SK-N-SH treated with all-trans-retinoic acid at 6 μM for 48 hours (cell line): ENCODE data around the gene ISG15.

ENCODE experiments used
- ATAC-seq: fragments of 200-7000 bp; cut with Tn5 transposase; 3 replicates; pipeline ENCODE4 v1.9.1; 2020; ENCODE audit warnings: mild to moderate bottlenecking, moderate library complexity
- ARNTL ChIP-seq: fragments of 450-650 bp; formaldehyde crosslinking; IDR thresholded peaks from 2 replicates; pipeline ENCODE4 v1.5.0; 2020; ENCODE audit warnings: low read depth, mild to moderate bottlenecking, moderate library complexity, borderline replicate concordance
- BACH2 ChIP-seq: fragments of 250-450 bp; sonication (Bioruptor Pico); IDR thresholded peaks from 2 replicates; pipeline ENCODE4 v1.9.0; 2021; ENCODE audit warnings: mild to moderate bottlenecking, borderline replicate concordance
- CSDC2 ChIP-seq: fragments of 250-450 bp; sonication (Bioruptor Pico); IDR thresholded peaks from 2 replicates; pipeline ENCODE4 v1.5.0; 2020; ENCODE audit warnings: mild to moderate bottlenecking, moderate library complexity
- ESRRG ChIP-seq: fragments of 250-450 bp; sonication (Bioruptor Pico); IDR thresholded peaks from 2 replicates; pipeline ENCODE4 v1.6.1; 2021; ENCODE audit warnings: mild to moderate bottlenecking
- GLIS3 ChIP-seq: fragments of 250-450 bp; sonication (Bioruptor Pico); IDR thresholded peaks from 2 replicates; pipeline ENCODE4 v1.5.0; 2020; ENCODE audit warnings: mild to moderate bottlenecking, moderate library complexity
- ISL1 ChIP-seq: fragments of 250-450 bp; sonication (Bioruptor Pico); IDR thresholded peaks from 2 replicates; pipeline ENCODE4 v2.1.2; 2022; ENCODE audit warnings: mild to moderate bottlenecking, moderate library complexity
- OSR1 ChIP-seq: fragments of 250-450 bp; sonication (Bioruptor Pico); IDR thresholded peaks from 2 replicates; pipeline ENCODE4 v1.8.0; 2022; ENCODE audit warnings: moderate library complexity, mild to moderate bottlenecking, inconsistent platforms
- PPARA ChIP-seq: fragments of 250-450 bp; sonication (Bioruptor Pico); IDR thresholded peaks from 2 replicates; pipeline ENCODE4 v1.5.0; 2020; ENCODE audit warnings: mild to moderate bottlenecking, borderline replicate concordance
- RARB ChIP-seq: fragments of 250-450 bp; sonication (Bioruptor Pico); IDR thresholded peaks from 2 replicates; pipeline ENCODE4 v1.8.0; 2021; ENCODE audit warnings: mild to moderate bottlenecking, moderate library complexity
- SNAI2 ChIP-seq: fragments of 250-450 bp; sonication (Bioruptor Pico); IDR thresholded peaks from 2 replicates; pipeline ENCODE4 v1.5.0; 2020; ENCODE audit warnings: mild to moderate bottlenecking, moderate library complexity
- TCF4 ChIP-seq: fragments of 250-450 bp; sonication (Bioruptor Pico); IDR thresholded peaks from 2 replicates; pipeline ENCODE4 v1.8.0; 2021; ENCODE audit warnings: mild to moderate bottlenecking, moderate library complexity, borderline replicate concordance
- TOX ChIP-seq: fragments of 250-450 bp; sonication (Bioruptor Pico); IDR thresholded peaks from 2 replicates; pipeline ENCODE4 v1.8.0; 2021; ENCODE audit warnings: mild to moderate bottlenecking, moderate library complexity, borderline replicate concordance
- ZFP3 ChIP-seq: fragments of 250-450 bp; sonication (Bioruptor Pico); IDR thresholded peaks from 2 replicates; pipeline ENCODE4 v1.5.0; 2020; ENCODE audit warnings: mild to moderate bottlenecking, moderate library complexity
- ZFP30 ChIP-seq: fragments of 450-650 bp; formaldehyde crosslinking; IDR thresholded peaks from 2 replicates; pipeline ENCODE4 v1.5.0; 2022; ENCODE audit warnings: mild to moderate bottlenecking, moderate library complexity
- ZNF565 ChIP-seq: fragments of 450-650 bp; formaldehyde crosslinking; conservative IDR thresholded peaks from 2 replicates; pipeline ENCODE4 v1.5.0; 2020; ENCODE audit warnings: low read depth, mild to moderate bottlenecking, moderate library complexity
- ZNF70 ChIP-seq: fragments of 450-650 bp; formaldehyde crosslinking; IDR thresholded peaks from 2 replicates; pipeline ENCODE4 v1.5.0; 2020; ENCODE audit warnings: mild to moderate bottlenecking, moderate library complexity
- ZNF8 ChIP-seq: fragments of 450-650 bp; formaldehyde crosslinking; IDR thresholded peaks from 2 replicates; pipeline ENCODE4 v1.5.0; 2020; ENCODE audit warnings: mild to moderate bottlenecking, moderate library complexity
- TF ChIP-seq, protein P1 (sequence below): fragments of 250-450 bp; sonication (Bioruptor Pico); IDR thresholded peaks from 2 replicates; pipeline ENCODE4 v1.5.1; 2020; ENCODE audit warnings: low read depth, mild to moderate bottlenecking, moderate library complexity
- TF ChIP-seq, protein P2 (sequence below): fragments of 250-450 bp; sonication (Bioruptor Pico); IDR thresholded peaks from 2 replicates; pipeline ENCODE4 v1.8.0; 2020; ENCODE audit warnings: mild to moderate bottlenecking, moderate library complexity, borderline replicate concordance
- TF ChIP-seq, protein P3 (sequence below): fragments of 250-450 bp; sonication (Bioruptor Pico); IDR thresholded peaks from 2 replicates; pipeline ENCODE4 v1.8.0; 2021; ENCODE audit warnings: low read depth, mild to moderate bottlenecking, moderate library complexity, borderline replicate concordance
- TF ChIP-seq, protein P4 (sequence below): fragments of 250-450 bp; sonication (Bioruptor Pico); IDR thresholded peaks from 2 replicates; pipeline ENCODE4 v1.5.1; 2021; ENCODE audit warnings: mild to moderate bottlenecking, moderate library complexity
- TF ChIP-seq, protein P5 (sequence below): fragments of 250-450 bp; sonication (Bioruptor Pico); IDR thresholded peaks from 2 replicates; pipeline ENCODE4 v1.5.0; 2020; ENCODE audit warnings: mild to moderate bottlenecking, moderate library complexity

ISG15 gene

DNA sequence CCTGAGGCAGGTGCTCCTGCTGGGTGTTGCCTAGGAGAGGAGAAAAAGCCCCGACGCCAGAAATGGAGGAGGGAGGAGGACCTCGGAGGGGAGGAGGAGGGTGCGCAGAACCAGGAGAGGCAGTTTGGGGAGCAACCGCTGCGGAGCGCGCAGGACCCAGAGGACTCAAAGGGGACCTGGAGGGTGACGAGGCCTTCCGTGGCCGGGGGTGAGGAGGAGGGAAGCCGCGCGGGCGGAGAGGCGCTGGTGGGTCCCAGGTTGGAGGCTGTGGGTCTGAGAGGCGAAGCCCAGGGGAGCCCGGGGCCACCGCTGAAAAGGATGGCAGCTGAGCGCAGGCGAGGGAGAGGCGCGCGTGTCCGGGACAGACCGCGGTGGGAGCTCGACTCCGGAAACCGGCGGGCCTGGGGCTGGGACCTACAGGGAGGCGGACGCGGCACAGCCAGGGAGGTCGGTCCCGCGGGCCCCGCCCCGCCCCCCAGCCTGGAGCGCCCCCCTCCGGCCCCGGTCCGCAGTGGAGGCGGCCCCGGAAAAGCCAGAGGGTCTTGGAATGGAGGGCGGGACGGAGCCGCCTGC lies 45.7 kb downstream of the ISG15 start:
- peak; percentile 27 for ATAC-seq
- no peak for TF ChIP-seq ZFP30 (CRISPR knock-in tag)
- TF ChIP-seq, protein P1, sequence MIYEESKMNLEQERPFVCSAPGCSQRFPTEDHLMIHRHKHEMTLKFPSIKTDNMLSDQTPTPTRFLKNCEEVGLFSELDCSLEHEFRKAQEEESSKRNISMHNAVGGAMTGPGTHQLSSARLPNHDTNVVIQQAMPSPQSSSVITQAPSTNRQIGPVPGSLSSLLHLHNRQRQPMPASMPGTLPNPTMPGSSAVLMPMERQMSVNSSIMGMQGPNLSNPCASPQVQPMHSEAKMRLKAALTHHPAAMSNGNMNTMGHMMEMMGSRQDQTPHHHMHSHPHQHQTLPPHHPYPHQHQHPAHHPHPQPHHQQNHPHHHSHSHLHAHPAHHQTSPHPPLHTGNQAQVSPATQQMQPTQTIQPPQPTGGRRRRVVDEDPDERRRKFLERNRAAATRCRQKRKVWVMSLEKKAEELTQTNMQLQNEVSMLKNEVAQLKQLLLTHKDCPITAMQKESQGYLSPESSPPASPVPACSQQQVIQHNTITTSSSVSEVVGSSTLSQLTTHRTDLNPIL (CRISPR knock-in tag), result no peak
- no peak for TF ChIP-seq OSR1 (CRISPR knock-in tag)
- no peak for TF ChIP-seq PPARA
- TF ChIP-seq ZNF8, result no peak
- TF ChIP-seq, protein P2, sequence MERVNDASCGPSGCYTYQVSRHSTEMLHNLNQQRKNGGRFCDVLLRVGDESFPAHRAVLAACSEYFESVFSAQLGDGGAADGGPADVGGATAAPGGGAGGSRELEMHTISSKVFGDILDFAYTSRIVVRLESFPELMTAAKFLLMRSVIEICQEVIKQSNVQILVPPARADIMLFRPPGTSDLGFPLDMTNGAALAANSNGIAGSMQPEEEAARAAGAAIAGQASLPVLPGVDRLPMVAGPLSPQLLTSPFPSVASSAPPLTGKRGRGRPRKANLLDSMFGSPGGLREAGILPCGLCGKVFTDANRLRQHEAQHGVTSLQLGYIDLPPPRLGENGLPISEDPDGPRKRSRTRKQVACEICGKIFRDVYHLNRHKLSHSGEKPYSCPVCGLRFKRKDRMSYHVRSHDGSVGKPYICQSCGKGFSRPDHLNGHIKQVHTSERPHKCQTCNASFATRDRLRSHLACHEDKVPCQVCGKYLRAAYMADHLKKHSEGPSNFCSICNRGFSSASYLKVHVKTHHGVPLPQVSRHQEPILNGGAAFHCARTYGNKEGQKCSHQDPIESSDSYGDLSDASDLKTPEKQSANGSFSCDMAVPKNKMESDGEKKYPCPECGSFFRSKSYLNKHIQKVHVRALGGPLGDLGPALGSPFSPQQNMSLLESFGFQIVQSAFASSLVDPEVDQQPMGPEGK (CRISPR knock-in tag), result no peak

DNA sequence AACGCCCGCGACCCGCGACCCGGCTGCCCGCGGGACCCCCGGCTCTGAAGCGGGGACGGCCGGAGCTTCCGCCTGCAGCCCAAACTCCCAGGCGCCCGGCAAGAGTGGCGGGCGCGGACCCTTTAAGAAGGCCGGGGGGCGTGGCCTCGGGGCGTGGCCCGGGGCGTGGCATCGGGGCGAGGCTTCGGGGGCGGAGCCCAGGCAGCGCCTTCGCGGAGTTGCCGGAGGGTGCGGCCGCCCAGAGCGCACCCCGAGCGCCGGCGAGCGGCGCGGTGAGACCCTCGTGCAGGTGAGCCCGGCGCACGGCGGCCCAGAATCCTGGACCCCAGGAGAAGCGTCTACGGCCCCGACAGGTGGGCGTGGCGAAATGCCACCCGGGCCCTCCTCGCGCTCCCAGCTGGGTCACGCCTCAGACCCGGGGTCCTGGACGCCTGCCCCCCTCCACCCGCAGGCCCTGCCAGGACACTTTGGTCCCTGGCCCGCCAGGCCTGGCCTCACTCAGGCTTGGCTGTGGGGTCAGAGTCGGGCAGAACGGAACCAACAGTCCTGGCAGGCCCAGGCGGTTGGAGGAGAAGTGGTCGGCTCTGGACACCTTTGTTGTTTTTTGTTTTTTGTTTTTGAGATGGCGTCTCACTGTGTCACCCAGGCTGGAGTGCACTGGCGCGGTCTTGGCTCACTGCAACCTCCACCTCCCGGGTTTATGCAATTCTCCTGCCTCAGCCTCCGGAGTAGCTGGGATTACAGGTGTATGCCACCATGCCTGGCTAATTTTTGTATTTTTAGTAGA lies 46.4 kb downstream of the ISG15 start:
- ATAC-seq, result peak; percentile 81

More for the DNA sequence above, 46.4 kb downstream of the ISG15 start:
- TF ChIP-seq ZNF8 (no peak), ESRRG (CRISPR knock-in tag) (no peak), CSDC2 (no peak), GLIS3 (CRISPR knock-in tag) (no peak), ZNF70 (CRISPR knock-in tag) (no peak), ZFP3 (no peak), ISL1 (no peak), TCF4 (CRISPR knock-in tag) (no peak), ARNTL (CRISPR knock-in tag) (no peak), BACH2 (CRISPR knock-in tag) (no peak), RARB (no peak), TOX (CRISPR knock-in tag) (no peak), ZNF565 (CRISPR knock-in tag) (no peak), SNAI2 (CRISPR knock-in tag) (no peak)
- TF ChIP-seq, protein P3, sequence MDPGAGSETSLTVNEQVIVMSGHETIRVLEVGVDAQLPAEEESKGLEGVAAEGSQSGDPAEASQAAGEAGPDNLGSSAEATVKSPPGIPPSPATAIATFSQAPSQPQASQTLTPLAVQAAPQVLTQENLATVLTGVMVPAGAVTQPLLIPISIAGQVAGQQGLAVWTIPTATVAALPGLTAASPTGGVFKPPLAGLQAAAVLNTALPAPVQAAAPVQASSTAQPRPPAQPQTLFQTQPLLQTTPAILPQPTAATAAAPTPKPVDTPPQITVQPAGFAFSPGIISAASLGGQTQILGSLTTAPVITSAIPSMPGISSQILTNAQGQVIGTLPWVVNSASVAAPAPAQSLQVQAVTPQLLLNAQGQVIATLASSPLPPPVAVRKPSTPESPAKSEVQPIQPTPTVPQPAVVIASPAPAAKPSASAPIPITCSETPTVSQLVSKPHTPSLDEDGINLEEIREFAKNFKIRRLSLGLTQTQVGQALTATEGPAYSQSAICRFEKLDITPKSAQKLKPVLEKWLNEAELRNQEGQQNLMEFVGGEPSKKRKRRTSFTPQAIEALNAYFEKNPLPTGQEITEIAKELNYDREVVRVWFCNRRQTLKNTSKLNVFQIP, result no peak
- TF ChIP-seq, protein P4, sequence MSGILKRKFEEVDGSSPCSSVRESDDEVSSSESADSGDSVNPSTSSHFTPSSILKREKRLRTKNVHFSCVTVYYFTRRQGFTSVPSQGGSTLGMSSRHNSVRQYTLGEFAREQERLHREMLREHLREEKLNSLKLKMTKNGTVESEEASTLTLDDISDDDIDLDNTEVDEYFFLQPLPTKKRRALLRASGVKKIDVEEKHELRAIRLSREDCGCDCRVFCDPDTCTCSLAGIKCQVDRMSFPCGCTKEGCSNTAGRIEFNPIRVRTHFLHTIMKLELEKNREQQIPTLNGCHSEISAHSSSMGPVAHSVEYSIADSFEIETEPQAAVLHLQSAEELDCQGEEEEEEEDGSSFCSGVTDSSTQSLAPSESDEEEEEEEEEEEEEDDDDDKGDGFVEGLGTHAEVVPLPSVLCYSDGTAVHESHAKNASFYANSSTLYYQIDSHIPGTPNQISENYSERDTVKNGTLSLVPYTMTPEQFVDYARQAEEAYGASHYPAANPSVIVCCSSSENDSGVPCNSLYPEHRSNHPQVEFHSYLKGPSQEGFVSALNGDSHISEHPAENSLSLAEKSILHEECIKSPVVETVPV, result no peak
- TF ChIP-seq, protein P2 (CRISPR knock-in tag), result no peak
- TF ChIP-seq, protein P1 (CRISPR knock-in tag), result no peak
- TF ChIP-seq, protein P5, sequence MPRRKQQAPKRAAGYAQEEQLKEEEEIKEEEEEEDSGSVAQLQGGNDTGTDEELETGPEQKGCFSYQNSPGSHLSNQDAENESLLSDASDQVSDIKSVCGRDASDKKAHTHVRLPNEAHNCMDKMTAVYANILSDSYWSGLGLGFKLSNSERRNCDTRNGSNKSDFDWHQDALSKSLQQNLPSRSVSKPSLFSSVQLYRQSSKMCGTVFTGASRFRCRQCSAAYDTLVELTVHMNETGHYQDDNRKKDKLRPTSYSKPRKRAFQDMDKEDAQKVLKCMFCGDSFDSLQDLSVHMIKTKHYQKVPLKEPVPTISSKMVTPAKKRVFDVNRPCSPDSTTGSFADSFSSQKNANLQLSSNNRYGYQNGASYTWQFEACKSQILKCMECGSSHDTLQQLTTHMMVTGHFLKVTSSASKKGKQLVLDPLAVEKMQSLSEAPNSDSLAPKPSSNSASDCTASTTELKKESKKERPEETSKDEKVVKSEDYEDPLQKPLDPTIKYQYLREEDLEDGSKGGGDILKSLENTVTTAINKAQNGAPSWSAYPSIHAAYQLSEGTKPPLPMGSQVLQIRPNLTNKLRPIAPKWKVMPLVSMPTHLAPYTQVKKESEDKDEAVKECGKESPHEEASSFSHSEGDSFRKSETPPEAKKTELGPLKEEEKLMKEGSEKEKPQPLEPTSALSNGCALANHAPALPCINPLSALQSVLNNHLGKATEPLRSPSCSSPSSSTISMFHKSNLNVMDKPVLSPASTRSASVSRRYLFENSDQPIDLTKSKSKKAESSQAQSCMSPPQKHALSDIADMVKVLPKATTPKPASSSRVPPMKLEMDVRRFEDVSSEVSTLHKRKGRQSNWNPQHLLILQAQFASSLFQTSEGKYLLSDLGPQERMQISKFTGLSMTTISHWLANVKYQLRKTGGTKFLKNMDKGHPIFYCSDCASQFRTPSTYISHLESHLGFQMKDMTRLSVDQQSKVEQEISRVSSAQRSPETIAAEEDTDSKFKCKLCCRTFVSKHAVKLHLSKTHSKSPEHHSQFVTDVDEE, result no peak
